ENCODE results near the gene F11. TPM values are rescaled to one million over a fixed set of nuclear protein-coding genes. Genes with fewer than 3 reads are reported as not detected.

F11 gene
- total and polyA plus RNA-seq, 2 of the 13 experiments (the other 11 are each of a cell fraction or from before 2014, with no cell fraction given), result 35.1 to 58.0 TPM

DNA sequence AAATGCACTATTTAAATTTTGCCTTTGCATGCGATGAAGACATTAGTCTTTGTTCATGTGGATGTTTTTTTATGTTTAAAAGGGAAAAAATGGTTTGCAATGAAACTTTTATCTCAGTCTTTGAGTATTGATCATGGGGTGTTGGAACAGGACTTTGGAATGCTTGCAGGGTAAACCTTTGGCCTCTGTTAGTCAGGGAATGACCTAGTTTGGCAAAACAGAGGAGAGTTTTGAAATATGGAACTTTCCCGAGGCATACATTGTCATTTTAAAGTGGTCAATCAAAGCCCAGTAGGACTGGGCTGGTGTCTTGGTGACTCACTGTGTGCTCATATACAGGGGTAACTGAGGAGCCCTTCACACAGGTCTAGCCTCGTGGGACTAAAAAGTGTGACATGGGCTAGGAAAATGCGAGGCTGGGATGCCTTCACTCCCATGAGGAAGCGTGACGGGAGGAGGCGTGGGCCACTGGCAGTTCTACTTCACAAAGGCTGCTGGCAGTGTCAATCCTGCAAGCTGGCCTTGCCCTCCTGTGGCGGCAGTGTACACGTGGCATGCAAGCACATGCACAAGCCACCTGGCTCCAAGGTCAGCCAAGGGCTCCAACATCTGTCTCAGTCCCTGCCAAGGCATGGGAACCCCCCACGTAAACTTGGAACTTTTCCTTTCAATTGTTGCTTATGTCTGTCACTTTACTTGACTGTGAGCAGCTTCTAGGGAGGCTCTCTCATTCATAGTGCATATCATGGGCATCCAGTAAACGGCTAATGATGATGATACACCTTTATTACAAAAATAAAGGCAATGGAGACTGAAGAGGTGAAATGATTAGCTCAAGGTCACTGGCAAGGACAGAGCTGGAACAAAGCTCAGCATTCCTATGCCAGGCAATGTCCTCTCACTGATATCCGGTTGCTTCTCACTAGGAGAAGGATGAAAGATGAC, 5.2 kb upstream of the F11 start (continued):
- TF ChIP-seq, protein P1, sequence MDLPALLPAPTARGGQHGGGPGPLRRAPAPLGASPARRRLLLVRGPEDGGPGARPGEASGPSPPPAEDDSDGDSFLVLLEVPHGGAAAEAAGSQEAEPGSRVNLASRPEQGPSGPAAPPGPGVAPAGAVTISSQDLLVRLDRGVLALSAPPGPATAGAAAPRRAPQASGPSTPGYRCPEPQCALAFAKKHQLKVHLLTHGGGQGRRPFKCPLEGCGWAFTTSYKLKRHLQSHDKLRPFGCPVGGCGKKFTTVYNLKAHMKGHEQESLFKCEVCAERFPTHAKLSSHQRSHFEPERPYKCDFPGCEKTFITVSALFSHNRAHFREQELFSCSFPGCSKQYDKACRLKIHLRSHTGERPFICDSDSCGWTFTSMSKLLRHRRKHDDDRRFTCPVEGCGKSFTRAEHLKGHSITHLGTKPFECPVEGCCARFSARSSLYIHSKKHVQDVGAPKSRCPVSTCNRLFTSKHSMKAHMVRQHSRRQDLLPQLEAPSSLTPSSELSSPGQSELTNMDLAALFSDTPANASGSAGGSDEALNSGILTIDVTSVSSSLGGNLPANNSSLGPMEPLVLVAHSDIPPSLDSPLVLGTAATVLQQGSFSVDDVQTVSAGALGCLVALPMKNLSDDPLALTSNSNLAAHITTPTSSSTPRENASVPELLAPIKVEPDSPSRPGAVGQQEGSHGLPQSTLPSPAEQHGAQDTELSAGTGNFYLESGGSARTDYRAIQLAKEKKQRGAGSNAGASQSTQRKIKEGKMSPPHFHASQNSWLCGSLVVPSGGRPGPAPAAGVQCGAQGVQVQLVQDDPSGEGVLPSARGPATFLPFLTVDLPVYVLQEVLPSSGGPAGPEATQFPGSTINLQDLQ (CRISPR knock-in tag; IDR thresholded peaks at IDR 0.05), result no peak; the same call in 1 of the 2 replicates
- no peak; the same call in 1 of the 2 replicates for TF ChIP-seq SALL2 (CRISPR knock-in tag; IDR thresholded peaks at IDR 0.05)
- no peak for TF ChIP-seq NR3C1 (CRISPR knock-in tag; IDR thresholded peaks at IDR 0.05)
- TF ChIP-seq POLR2AphosphoS5 (IDR thresholded peaks at IDR 0.05; ENCODE audit: low read depth, low read length), result peak; percentile 56
- peak; percentile 92 for TF ChIP-seq DMAP1 (CRISPR knock-in tag; IDR thresholded peaks at IDR 0.05)
- 0 out of 2 replicates have a peak, but pooled peaks have one; percentile 32 for TF ChIP-seq ZNF337 (CRISPR knock-in tag; IDR thresholded peaks at IDR 0.05; ENCODE audit: borderline replicate concordance, low read depth)
- peak; percentile 98; the same call in 1 of the 2 replicates for TF ChIP-seq SALL1 (CRISPR knock-in tag; IDR thresholded peaks at IDR 0.05)
- TF ChIP-seq KAT7 (CRISPR knock-in tag; IDR thresholded peaks at IDR 0.05; ENCODE audit: borderline replicate concordance), result peak; percentile 54; the same call in 1 of the 2 replicates
- TF ChIP-seq NR1H2 (CRISPR knock-in tag; IDR thresholded peaks at IDR 0.05; ENCODE audit: borderline replicate concordance, low read depth), result peak; percentile 80; the same call in 1 of the 2 replicates
- TF ChIP-seq, protein P2, sequence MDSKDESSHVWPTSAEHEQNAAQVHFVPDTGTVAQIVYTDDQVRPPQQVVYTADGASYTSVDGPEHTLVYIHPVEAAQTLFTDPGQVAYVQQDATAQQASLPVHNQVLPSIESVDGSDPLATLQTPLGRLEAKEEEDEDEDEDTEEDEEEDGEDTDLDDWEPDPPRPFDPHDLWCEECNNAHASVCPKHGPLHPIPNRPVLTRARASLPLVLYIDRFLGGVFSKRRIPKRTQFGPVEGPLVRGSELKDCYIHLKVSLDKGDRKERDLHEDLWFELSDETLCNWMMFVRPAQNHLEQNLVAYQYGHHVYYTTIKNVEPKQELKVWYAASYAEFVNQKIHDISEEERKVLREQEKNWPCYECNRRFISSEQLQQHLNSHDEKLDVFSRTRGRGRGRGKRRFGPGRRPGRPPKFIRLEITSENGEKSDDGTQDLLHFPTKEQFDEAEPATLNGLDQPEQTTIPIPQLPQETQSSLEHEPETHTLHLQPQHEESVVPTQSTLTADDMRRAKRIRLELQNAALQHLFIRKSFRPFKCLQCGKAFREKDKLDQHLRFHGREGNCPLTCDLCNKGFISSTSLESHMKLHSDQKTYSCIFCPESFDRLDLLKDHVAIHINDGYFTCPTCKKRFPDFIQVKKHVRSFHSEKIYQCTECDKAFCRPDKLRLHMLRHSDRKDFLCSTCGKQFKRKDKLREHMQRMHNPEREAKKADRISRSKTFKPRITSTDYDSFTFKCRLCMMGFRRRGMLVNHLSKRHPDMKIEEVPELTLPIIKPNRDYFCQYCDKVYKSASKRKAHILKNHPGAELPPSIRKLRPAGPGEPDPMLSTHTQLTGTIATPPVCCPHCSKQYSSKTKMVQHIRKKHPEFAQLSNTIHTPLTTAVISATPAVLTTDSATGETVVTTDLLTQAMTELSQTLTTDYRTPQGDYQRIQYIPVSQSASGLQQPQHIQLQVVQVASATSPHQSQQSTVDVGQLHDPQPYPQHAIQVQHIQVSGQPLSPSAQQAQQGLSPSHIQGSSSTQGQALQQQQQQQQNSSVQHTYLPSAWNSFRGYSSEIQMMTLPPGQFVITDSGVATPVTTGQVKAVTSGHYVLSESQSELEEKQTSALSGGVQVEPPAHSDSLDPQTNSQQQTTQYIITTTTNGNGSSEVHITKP (CRISPR knock-in tag; IDR thresholded peaks at IDR 0.05; ENCODE audit: low read depth), result no peak
- TF ChIP-seq NFRKB (IDR thresholded peaks at IDR 0.05), result no peak
- peak; percentile 75; the same call in 1 of the 2 replicates for TF ChIP-seq SMAD3 (CRISPR knock-in tag; IDR thresholded peaks at IDR 0.05)
- no peak for TF ChIP-seq ZNF644 (CRISPR knock-in tag; IDR thresholded peaks at IDR 0.05; ENCODE audit: low read depth)
- no peak for TF ChIP-seq NFATC3 (CRISPR knock-in tag; IDR thresholded peaks at IDR 0.05)
- TF ChIP-seq HOXA5 (CRISPR knock-in tag; IDR thresholded peaks at IDR 0.05), result no peak
- peak; percentile 73; the same call in 1 of the 2 replicates for TF ChIP-seq ZNF792 (CRISPR knock-in tag; IDR thresholded peaks at IDR 0.05)
- no peak for TF ChIP-seq SIN3A (IDR thresholded peaks at IDR 0.05; ENCODE audit: borderline replicate concordance, low read depth, low read length)
- TF ChIP-seq ZFY (CRISPR knock-in tag; IDR thresholded peaks at IDR 0.05), result peak; percentile 54; the same call in 1 of the 2 replicates
- TF ChIP-seq ARHGAP35 (CRISPR knock-in tag; IDR thresholded peaks at IDR 0.05; ENCODE audit: borderline replicate concordance), result peak; percentile 80
- no peak for TF ChIP-seq ELF4 (CRISPR knock-in tag; IDR thresholded peaks at IDR 0.05; ENCODE audit: borderline replicate concordance)
- no peak for TF ChIP-seq ZFP62 (CRISPR knock-in tag; IDR thresholded peaks at IDR 0.05)
- TF ChIP-seq ZSCAN22 (CRISPR knock-in tag; IDR thresholded peaks at IDR 0.05), result no peak
- TF ChIP-seq ZNF605 (CRISPR knock-in tag; IDR thresholded peaks at IDR 0.05), result peak; percentile 98
- TF ChIP-seq PRPF4 (IDR thresholded peaks at IDR 0.05; ENCODE audit: low read depth, low read length, poor library complexity, severe bottlenecking), result no peak
- 0 out of 2 replicates have a peak, but pooled peaks have one; percentile 19 for TF ChIP-seq ZSCAN12 (CRISPR knock-in tag; IDR thresholded peaks at IDR 0.05)
- TF ChIP-seq SMAD9 (CRISPR knock-in tag; IDR thresholded peaks at IDR 0.05), result no peak

All from HepG2 (cell line).